Stimulated activated naive B cell treated with anti-CD40 and anti-IgM and Interleukin-4, amounts not matched to agents 10 μg/mL and 1 μg/mL and 100 μg/mL, for 72 hours (primary cell): Measurements from ENCODE around the gene RHBDL1.

ENCODE experiments used
- ATAC-seq, 2 donors: fragments of 150-1000 bp; cut with Tn5 transposase; replicated peaks; 2 replicates each; pipeline ENCODE4 v1.10.0; 2021; ENCODE audit warnings: moderate library complexity in 1 of 2
- DNase-seq: peaks from one replicate; pipeline ENCODE4 v3.0.0; 2021
- H3K27ac Mint-ChIP-seq: one replicate; pipeline ENCODE4 v1.8.0; 2022; ENCODE audit warnings: mild to moderate bottlenecking, mixed read lengths
- H3K27me3 Mint-ChIP-seq, 2 donors: one replicate each; pipeline ENCODE4 v1.8.0; 2022; ENCODE audit warnings: mixed read lengths in 2 of 2
- H3K36me3 Mint-ChIP-seq, 2 donors: one replicate each; pipeline ENCODE4 v1.8.0; 2022; ENCODE audit warnings: mixed read lengths in 2 of 2, mild to moderate bottlenecking in 1 of 2
- H3K4me1 Mint-ChIP-seq, 2 donors: one replicate each; pipeline ENCODE4 v1.8.0; 2022; ENCODE audit warnings: mixed read lengths in 2 of 2, mild to moderate bottlenecking in 1 of 2
- H3K4me3 Mint-ChIP-seq, 2 donors: one replicate each; pipeline ENCODE4 v1.8.0; 2022; ENCODE audit warnings: mild to moderate bottlenecking in 2 of 2, mixed read lengths in 2 of 2, moderate library complexity in 1 of 2
- H3K9me3 Mint-ChIP-seq, 2 donors: one replicate each; pipeline ENCODE4 v1.8.0; 2022; ENCODE audit warnings: mixed read lengths in 2 of 2, mild to moderate bottlenecking in 1 of 2

RHBDL1 gene

GRCh38 chr16:678858-679813, 3.7 kb downstream of the RHBDL1 start:
- DNase-seq (peak; percentile 30), ATAC-seq (peak; percentile 12 to 15)
- Mint-ChIP-seq H3K9me3 (no peaks in the 10 kb centered on the region), H3K27me3 (peaks cover 13 to 25% of the 10 kb centered on the region in 2 donors), H3K4me1 (peaks cover 34 to 51% of the 10 kb centered on the region in 2 donors), H3K36me3 (peaks cover 22 to 35% of the 10 kb centered on the region in 2 donors), H3K27ac (peak overlapping the region; percentile 82), H3K4me3 (peak overlapping the region; percentile 88 to 91)

DNA sequence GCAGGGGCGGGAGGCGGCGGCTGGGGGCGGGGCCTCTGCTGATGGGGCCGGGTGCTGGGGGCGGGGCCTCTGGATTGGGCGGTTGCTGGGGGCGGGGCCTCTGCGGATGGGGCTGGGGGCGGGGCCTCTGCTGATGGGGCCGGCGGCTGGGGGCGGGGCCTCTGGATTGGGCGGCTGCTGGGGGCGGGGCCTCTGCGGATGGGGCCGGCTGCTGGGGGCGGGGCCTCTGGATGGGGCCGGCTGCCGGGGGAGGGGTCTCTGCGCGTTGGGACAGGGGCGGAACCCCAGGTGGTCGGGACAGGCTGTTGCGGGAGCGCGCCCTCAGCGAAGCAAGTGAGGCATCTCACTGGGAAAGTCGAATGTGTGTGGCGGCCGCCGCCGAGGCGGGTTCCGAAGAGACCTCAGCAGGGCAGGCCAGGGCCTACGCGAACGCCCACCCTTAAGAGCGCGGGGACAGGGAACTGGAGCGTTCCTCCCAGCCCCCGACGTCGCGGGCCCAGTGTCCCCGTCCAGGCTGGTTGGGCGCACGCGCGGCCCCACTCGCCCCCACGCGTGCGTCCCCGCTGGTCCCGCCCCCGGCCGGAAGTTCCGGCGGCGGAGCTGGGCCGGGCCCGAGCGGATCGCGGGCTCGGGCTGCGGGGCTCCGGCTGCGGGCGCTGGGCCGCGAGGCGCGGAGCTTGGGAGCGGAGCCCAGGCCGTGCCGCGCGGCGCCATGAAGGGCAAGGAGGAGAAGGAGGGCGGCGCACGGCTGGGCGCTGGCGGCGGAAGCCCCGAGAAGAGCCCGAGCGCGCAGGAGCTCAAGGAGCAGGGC, 4.5 kb downstream of the RHBDL1 start, which contains the start of gene STUB1:
Gene STUB1 (plus strand): TSS at position 597 of the 811 bp plus-strand sequence. CDS start 116 bp downstream, at position 713.
- Mint-ChIP-seq H3K27me3 (peaks cover 10 to 21% of the 10 kb centered on the region in 2 donors), H3K4me1 (peaks cover 33 to 55% of the 10 kb centered on the region in 2 donors), H3K9me3 (no peaks in the 10 kb centered on the region), H3K27ac (peak within 1 kb of the TSS; percentile 94), H3K4me3 (peak within 1 kb of the TSS; percentile 89 to 91), H3K36me3 (peaks cover 21 to 36% of the 10 kb centered on the region in 2 donors)
- ATAC-seq, result peak; percentile 53 to 64
- peak; percentile 83 for DNase-seq

- ATAC-seq (no peak), DNase-seq (no peak)
- H3K36me3 Mint-ChIP-seq, result peaks cover 21 to 37% of the 10 kb centered on the region in 2 donors
- no peaks in the 10 kb centered on the region for H3K9me3 Mint-ChIP-seq
- H3K27me3 Mint-ChIP-seq, result peaks cover 6 to 16% of the 10 kb centered on the region in 2 donors
- peak overlapping the region; percentile 89 to 91 for H3K4me3 Mint-ChIP-seq
- H3K4me1 Mint-ChIP-seq, result peaks cover 29 to 52% of the 10 kb centered on the region in 2 donors
- H3K27ac Mint-ChIP-seq, result no peak overlapping the region
Measured at GRCh38 chr16:680625-680945, 5.1 kb downstream of the RHBDL1 start.

GRCh38 chr16:680967-681745, 5.7 kb downstream of the RHBDL1 start:
- ATAC-seq (no peak), DNase-seq (no peak)
- peaks cover 21 to 43% of the 10 kb centered on the region in 2 donors for H3K36me3 Mint-ChIP-seq
- H3K9me3 Mint-ChIP-seq, result no peaks in the 10 kb centered on the region
- peak overlapping the region; percentile 79 for H3K27ac Mint-ChIP-seq
- peaks cover 6 to 16% of the 10 kb centered on the region in 2 donors for H3K27me3 Mint-ChIP-seq
- H3K4me3 Mint-ChIP-seq, result peak overlapping the region; percentile 78 to 91
- peaks cover 30 to 58% of the 10 kb centered on the region in 2 donors for H3K4me1 Mint-ChIP-seq

DNA sequence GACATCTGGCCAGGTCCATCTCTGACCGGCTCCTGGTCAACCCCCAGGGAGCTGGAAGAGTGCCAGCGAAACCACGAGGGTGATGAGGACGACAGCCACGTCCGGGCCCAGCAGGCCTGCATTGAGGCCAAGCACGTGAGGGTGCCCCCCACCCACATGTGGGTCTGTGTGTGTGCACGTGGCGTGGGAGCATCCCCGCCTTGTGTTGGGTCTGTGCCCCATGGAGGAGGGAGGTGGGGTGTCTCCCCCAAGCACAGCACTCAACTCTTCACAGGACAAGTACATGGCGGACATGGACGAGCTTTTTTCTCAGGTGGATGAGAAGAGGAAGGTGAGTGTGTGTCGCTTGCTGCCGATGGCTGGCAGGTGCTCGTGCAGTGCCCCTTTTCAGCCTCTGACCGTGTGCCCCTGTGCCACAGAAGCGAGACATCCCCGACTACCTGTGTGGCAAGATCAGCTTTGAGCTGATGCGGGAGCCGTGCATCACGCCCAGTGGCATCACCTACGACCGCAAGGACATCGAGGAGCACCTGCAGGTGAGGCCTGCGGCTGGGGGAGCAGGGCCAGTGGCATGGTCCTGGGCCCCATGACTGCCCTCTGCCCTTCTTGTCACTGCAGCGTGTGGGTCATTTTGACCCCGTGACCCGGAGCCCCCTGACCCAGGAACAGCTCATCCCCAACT, 6.4 kb downstream of the RHBDL1 start:
- Mint-ChIP-seq H3K36me3 (peaks cover 21 to 47% of the 10 kb centered on the region in 2 donors), H3K27me3 (peaks cover 2 to 13% of the 10 kb centered on the region in 2 donors), H3K27ac (peak overlapping the region; percentile 79)

DNA sequence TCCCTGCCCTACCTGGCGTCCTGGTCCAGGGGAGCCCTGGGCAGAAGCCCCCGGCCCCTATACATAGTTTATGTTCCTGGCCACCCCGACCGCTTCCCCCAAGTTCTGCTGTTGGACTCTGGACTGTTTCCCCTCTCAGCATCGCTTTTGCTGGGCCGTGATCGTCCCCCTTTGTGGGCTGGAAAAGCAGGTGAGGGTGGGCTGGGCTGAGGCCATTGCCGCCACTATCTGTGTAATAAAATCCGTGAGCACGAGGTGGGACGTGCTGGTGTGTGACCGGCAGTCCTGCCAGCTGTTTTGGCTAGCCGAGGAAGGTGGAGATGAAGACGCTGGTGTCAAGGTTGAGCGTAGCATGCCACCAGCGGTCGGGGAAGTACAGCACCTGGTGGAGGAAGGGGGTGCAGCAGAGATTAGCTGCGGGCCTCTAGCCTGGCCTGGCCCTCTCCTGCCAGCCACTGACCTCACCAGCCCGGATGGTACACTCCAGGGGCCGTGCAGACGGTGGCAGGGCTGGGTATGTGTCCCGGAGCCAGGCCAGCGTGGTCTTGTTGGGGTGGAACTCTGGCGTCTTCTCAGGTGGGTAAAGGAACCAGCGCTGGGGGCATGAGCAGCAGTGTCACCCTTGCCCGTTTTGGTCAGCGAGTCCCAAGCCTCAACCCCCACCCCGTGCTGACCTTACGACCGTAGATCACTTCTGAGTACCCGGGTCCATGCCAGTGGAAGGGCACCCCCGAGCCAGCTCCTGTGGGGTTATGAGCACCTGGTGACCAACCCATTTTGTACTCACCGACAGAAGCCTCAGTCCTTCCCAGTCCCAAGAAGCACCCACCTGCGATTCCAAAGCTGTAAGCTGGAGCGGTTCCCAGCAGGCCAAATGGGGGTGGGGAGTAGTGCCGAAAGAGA, 7.3 kb downstream of the RHBDL1 start:
- peaks cover 27 to 60% of the 10 kb centered on the region in 2 donors for H3K4me1 Mint-ChIP-seq
- peak overlapping the region; percentile 85 to 91 for H3K4me3 Mint-ChIP-seq
- H3K36me3 Mint-ChIP-seq, result peaks cover 23 to 47% of the 10 kb centered on the region in 2 donors
- no peaks in the 10 kb centered on the region for H3K9me3 Mint-ChIP-seq
- H3K27me3 Mint-ChIP-seq, result peaks cover 0 to 4% of the 10 kb centered on the region in 2 donors
- ATAC-seq (no peak), DNase-seq (no peak)
- H3K27ac Mint-ChIP-seq, result peak overlapping the region; percentile 54

More for the DNA sequence above, 6.4 kb downstream of the RHBDL1 start:
- no peaks in the 10 kb centered on the region for H3K9me3 Mint-ChIP-seq
- peaks cover 29 to 60% of the 10 kb centered on the region in 2 donors for H3K4me1 Mint-ChIP-seq
- ATAC-seq, result no peak
- H3K4me3 Mint-ChIP-seq, result peak overlapping the region; percentile 78 to 91
- DNase-seq, result no peak

DNA sequence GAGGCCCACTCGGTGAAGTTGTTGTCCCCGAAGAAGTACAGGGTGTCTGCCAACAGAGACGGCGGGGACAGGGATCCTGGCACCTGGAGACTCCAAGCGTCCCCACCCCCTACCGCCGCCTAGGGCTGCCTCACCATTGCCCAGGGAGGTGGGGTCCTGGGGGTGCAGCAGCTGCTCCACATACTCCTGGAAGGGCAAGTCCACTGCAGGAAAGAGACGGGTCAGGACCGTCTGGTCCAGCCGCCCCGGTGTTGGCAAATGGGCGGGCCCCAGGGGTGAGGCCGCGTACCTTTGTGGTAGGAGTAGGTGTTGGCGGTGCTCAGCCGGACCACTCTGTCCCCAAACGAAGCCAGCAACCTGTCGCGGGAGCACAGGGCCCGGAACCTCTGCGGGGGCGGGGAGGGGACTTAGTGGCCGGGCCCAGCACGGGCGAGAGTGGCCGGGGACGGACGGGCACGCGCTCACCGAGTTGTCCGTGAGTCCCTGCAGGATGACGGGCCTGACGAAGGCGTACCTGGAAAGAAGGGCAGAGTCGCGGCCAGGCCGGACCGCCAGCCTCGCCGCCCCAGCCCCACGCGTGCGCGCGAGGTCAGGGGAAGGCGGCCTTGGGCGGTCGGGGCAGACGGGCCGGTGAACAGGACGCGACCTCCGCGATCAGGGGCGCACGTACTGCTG, 8.1 kb downstream of the RHBDL1 start:
- H3K27ac Mint-ChIP-seq, result peak overlapping the region; percentile 92
- H3K36me3 Mint-ChIP-seq, result peaks cover 23 to 47% of the 10 kb centered on the region in 2 donors
- H3K27me3 Mint-ChIP-seq, result no peaks in the 10 kb centered on the region
- DNase-seq, result no peak
- no peak for ATAC-seq
- peak overlapping the region; percentile 85 to 91 for H3K4me3 Mint-ChIP-seq
- peaks cover 26 to 66% of the 10 kb centered on the region in 2 donors for H3K4me1 Mint-ChIP-seq
- no peaks in the 10 kb centered on the region for H3K9me3 Mint-ChIP-seq

DNA sequence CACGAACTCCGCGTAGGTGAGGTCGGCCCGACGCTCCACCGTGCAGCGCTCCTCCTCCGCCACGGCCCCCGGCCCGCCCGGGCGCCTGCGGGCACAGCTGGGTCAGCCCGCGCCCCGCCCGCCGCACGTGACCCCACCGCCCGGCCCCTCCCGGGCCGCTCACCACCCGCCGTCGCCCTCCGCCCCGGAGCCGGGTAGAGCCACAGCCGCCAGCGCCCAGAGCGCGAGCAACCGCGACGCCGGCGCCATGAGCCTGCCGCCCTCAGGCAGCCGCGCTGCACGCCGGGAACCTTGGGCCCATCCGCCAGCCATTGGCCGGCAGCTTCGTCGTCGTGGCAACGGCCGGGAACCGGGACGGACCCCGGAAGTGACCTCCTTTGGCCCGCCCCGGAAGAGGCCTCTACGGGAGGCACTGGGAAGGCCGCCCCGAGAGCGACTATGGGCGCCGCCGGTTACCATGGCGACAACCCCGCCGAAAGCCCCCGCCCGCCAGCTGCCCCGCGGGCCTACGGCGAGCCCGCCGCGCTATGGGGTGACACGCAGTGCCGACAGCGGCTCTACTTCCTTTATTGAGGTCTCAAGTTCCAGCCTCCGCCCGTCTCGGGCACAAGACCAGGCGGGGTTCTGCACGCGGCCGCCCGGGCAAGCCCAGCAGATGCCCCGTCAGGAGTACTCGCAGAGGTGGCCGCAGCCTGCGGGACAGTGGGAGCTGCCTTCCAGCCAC, 8.8 kb downstream of the RHBDL1 start, which contains the start of gene JMJD8:
Gene JMJD8 (minus strand): TSS at position 264 of the 724 bp plus-strand sequence. CDS start 15 bp downstream, at position 249.
- DNase-seq, result peak; percentile 97
- Mint-ChIP-seq H3K4me1 (peaks cover 28 to 67% of the 10 kb centered on the region in 2 donors), H3K36me3 (peaks cover 23 to 47% of the 10 kb centered on the region in 2 donors), H3K27ac (peak within 1 kb of the TSS; percentile 92), H3K9me3 (no peaks in the 10 kb centered on the region), H3K4me3 (peak within 1 kb of the TSS; percentile 86 to 91), H3K27me3 (no peaks in the 10 kb centered on the region)
- peak; percentile 81 to 82 for ATAC-seq

DNA sequence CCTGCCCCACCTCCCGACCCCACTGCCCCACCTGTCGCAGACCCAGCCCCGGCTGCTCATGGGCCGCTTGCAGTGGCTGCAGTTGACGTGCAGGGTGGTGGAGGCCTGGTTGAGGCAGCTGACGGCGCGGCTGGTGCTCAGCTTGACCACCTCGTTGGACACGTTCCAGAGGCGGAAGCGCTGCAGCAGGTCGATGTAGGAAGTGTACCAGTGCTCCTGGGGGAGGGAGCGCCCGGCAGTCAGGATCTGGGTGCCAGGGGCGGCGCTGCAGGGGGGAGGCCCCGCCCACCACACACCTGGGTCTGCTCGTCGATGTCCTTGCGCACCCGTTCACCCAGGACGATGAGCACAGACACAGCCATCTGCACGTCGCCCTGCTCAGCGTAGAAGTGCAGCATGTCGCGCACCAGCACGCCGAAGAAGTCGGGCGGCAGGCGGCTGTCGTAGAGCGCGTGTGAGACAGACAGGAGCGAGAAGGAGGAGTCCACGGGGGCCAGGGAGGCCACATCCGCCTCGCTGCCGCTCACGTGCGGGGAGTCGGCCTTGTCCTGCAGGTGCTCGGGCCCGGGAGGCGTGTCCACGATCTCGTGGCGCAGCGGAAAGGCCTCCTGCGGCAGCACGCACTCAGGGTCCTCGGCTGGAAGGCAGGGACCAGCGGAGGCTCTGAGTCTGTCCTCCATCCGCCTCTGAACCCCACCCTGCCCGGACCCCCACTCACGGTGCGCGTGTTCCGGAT, 9.7 kb downstream of the RHBDL1 start:
- Mint-ChIP-seq H3K4me3 (peak overlapping the region in 1 of 2 donors; percentile 62), H3K36me3 (peaks cover 23 to 47% of the 10 kb centered on the region in 2 donors), H3K27me3 (no peaks in the 10 kb centered on the region), H3K4me1 (peaks cover 29 to 69% of the 10 kb centered on the region in 2 donors), H3K27ac (peak overlapping the region; percentile 51), H3K9me3 (no peaks in the 10 kb centered on the region)
- DNase-seq (no peak), ATAC-seq (no peak)

DNA sequence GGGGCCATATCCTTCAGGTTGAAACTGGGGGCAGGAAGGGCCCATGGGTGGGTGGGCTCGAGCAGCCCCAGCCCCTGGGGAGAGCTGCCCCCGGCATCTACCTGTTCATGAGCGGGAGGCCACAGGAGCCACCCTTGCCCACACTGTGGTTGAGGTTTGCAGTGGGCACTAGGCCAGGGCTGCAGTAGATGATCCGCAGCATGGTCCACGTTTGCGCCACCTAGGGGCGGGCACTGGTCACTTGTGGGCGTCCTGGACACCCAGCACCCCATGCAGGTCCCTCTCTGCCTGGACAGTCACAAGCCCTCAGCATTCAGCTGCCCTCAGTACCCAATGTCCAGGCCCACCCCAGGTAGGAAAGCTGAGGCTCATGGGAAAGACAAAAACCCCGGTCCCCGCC, 10.5 kb downstream of the RHBDL1 start:
- ATAC-seq (no peak), DNase-seq (no peak)
- H3K27ac Mint-ChIP-seq, result no peak overlapping the region
- H3K36me3 Mint-ChIP-seq, result peaks cover 23 to 46% of the 10 kb centered on the region in 2 donors
- peak overlapping the region; percentile 44 to 52 for H3K4me3 Mint-ChIP-seq
- H3K4me1 Mint-ChIP-seq, result peaks cover 30 to 75% of the 10 kb centered on the region in 2 donors
- no peaks in the 10 kb centered on the region for H3K27me3 Mint-ChIP-seq
- peaks cover 2% of the 10 kb centered on the region in 2 donors for H3K9me3 Mint-ChIP-seq
